Dedifferentiated amniotic fluid mesenchymal stem cell (primary cell): ENCODE results near the gene CTNNA2.
A peak's percentile ranks its signal among the peaks of the same experiment; 100 is the strongest.

ENCODE experiments used
- DNase-seq: peaks from one replicate; pipeline ENCODE4 v3.0.0-alpha.2; 2016; ENCODE audit errors: extremely low spot score

CTNNA2 gene

DNA sequence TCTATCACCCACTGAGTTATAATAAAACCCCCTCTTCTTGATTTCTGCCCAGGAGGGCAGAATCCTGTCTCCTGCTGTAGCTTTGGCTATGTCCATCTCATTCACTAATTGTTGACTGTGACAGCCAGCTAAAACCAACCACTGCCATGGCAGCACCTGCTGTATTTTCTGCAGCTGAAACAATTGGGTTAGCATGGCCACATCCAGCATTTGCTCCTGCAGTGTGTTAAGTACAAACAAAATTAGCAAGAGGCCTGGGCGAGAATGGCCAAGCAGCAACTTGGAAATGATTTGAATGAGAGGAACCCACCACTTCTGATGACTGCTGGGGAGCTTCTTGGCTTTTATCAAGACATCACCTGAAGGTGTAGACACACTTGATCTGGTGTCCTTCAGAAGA is 881.1 kb downstream of the CTNNA2 start:
- no peak for DNase-seq

DNA sequence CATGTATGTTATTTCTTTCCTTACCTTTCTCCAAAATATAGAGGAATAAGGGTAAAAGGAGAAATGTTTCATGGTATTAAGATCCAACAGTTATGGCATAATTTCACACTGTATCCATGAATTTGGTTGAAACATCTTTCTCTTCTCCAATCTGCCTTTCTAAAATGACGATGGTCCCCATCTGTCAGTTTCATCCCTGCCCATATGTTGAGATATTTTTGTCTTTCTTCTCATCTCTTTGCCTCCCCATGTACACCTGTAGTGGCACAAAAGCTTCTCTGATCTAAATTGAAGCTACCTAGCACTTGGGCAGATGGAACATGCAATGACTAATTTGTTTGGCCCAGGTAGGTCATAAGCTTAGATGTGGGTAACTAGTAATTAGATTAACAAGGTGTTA is 882.4 kb downstream of the CTNNA2 start:
- no peak for DNase-seq

DNA sequence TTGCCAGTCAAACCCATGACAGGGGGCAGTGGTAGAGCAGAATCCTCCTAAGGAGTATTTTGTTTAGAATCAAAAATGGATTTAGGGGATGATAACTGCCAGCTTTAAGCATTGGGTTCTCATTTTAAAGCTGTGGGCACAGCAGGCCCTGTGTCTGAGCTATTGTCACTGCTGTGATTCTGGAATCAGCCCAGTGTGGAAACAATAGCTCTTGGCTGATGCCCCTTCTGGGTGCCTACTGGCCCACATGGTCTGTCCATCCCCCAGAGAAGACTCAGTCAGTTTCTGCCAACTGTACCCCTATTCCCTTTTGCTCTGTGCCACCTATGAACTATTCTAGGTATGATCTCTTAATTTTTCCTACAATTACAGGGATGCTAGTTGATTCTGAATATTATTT is 883.4 kb downstream of the CTNNA2 start:
- no peak for DNase-seq

DNA sequence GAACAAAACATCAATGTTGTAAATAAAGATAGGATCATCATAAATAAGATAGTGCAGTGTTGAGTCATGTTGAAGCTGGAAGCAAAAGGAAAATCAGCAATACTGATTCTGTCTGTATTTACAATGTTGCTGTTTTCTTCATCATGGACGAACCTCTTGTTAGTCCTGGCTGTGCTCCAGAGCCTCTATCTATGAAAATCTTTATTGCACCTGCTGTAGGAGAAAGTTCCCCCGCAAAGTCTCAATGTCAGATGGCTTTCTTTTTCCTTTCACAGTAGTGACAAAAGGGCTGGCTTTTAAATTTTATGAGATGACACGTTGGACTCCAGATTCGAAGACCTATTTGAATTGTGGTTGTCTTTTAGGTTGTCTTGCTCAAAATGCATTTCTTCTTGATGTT is 890.2 kb downstream of the CTNNA2 start:
- no peak for DNase-seq

DNA sequence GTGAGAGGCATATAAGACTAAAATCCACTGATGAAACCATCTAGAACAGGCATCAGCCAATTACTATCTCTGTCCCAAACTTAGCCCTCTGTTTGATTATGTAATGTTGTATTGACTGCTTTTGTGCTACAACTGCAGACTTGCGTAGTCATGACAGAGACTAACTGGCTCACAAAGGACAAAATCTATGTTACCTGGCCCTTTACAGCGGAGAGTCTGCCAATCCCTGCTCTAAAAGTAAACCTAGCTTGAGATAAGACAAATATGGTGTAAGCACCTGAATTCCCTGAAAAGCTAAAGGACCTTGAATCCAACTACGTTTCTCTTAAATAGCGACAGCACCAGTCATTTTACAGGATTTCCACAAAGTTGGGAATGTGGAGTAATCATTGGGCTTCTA is 894.5 kb downstream of the CTNNA2 start:
- no peak for DNase-seq

DNA sequence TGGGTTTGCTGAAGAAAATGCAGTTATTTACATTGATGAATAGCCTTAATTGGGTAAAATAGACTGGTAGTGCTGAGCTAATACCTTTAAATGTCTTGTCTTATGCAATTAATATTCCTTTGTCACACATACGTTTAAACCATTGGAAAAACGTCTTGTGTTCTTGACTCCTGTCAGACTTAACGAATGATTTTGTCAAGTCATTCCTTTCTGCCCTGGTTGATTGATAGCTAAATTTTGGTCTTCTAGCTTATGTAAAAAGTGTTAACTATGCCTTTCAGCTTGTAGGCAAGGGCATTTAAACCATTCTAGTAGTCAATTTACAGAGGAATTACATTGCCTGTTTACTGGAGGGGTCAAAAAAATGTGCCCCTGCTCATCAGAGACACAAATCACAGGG is 897.5 kb downstream of the CTNNA2 start:
- DNase-seq: no peak

DNA sequence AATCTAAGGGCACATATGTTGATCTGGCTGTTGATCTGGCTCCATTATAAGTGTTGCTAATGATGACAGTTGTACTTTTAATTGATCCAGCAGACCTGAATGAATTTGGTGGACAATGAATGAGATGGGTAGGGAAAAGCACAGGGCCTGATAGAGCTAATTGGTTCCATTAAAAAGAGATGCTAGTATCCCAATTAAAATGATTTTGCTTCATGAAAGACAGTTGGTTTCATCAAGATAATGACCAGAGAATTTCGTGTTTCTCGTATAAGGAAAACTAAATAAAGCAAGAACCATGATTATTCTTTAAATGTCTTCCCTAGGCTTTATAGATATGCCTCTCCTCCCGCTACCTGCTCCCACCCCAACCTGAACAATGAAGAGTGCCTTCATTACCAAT is 900.3 kb downstream of the CTNNA2 start:
- no peak for DNase-seq

DNA sequence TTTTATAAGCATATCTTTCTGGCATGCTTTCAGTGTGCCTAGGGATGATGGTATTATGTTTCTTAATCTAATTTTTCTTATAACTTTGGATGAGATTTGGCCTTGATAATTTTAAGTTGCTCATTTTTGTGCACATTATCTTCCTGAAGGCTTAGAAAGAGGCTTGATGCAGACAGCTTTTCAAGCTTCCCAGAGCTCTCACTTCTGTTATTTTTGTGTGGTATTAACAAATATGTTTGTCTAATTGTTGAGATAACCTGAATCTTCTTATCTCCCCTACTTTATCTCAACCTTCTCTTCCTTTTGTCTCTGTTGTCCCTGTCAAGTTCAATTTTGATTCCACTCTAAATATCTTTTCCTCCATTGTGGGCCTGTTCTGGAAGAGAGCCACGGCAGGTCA is 904.9 kb downstream of the CTNNA2 start:
- no peak for DNase-seq

DNA sequence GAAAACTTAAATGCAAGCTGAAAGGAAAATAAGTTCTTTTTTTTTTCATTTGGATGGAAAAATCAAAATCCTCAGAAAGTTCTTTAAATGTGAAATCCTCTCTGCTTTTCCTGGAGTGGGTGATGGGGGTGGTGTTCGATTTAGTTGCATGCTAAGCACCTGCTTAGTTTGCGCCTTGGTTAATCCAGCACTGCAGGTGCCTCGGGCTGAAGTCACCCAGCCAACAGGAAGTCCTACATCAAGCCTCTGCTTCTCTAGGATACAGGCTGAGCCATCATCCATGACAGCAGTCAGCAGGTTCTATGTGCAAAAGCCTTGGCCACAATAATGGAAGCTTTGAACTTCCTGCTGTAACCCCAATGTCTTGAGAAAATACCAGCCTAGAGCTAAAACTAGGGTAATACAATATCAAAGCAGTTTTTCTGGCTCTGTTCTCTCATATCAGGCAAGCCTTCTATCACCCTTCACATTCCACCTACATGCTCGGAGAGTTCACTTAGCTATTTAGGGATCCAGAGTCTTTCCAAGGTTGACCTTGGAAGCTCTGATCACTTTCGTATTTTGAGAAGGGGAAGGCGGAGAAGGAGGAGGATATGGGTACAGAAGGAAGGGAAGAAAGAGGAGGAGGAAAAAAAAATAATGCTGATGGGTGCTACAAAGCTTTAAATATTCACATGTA is 907.8 kb downstream of the CTNNA2 start:
- DNase-seq: no peak

DNA sequence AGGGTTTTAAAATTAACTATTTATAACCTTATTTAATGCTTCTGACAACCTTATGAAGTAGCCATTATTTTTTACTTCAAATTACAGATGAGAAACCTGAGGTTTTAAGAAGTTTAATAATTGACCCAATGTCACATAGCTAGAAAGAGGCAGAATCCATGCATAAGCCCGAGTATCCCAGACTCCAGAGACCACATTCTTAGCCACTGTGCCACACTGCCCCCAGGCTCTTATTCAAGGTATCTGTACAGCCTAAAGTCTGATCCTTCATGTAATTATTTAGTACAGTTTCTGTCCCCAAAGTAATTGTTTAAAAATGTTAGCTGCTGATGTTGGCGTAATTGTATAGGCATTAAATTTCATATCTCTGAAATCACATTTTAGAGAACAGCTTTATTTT is 916.4 kb downstream of the CTNNA2 start:
- no peak for DNase-seq

DNA sequence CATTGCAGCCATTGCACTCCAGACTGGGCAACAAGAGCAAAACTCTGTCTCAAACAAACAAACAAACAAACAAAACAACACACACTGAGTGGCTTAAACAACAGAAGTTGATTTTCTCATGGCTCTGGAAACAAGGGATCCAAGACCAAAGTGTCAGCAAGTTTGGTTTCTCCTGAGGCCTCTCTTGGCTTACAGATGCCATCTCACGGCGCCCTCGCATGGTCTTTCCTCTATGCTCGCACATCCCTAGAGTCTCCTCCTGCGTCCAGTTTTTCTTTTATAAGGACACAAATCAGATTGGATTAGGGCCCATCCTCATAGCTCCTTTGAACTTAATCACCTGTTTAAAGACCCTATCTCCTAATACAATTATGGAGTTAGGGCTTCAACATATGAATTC is 925.1 kb downstream of the CTNNA2 start:
- no peak for DNase-seq

DNA sequence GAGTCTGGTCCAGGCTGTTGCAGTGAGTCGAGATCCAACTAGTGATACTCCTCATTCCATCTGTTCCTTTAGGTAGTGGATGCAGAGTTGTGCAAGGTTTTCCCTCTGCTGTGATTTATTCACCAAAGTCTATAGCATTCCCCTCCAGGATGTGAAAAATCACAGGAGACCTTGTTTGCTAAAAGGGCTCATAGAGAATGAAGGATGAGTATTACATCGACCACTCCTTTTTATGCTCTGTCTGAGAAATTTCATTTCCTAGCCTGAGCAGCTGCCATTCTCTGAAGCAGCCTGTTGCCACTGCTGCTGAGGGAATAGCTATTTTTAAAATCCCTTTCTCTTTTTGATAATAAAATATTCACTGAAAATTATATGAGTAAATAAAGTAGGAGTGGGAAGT is 925.8 kb downstream of the CTNNA2 start:
- no peak for DNase-seq

DNA sequence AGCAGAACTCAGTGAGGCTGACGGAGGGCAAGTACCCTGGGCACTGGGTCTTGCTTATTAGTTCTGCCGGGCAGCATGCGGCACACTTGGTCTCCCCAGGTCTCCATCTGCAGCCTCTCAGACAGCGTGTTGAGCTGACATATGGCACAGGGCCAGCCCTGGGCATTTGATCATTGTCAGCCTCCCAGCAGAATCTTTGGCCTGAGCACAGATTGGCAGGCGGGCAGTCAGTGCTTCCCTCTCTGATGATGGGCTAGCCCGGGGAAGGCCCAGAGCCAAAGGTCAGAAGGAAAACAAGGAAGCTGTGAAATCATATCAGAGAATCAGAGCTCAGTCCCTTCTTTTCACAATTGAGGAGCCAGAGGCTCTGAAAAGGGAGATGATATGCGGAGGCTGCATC is 941.8 kb downstream of the CTNNA2 start:
- DNase-seq: no peak

DNA sequence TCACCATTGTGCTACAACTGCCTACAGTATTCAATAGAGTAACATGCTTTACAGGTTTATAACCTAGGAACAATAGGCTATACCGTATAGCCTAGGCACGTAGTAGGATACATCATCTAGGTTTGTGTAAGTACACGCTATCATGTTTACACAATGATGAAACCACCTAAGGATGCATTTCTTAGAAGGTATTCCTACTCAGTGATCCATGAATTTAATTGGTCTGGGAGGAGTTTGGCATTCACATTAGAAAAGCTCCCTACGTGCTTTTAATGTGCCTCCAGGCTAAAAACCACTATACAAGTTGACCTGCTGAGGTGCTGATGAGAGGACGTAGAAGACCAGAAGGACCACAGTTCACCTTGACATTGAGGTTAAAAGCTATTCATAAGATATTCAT is 946.2 kb downstream of the CTNNA2 start:
- DNase-seq: no peak

DNA sequence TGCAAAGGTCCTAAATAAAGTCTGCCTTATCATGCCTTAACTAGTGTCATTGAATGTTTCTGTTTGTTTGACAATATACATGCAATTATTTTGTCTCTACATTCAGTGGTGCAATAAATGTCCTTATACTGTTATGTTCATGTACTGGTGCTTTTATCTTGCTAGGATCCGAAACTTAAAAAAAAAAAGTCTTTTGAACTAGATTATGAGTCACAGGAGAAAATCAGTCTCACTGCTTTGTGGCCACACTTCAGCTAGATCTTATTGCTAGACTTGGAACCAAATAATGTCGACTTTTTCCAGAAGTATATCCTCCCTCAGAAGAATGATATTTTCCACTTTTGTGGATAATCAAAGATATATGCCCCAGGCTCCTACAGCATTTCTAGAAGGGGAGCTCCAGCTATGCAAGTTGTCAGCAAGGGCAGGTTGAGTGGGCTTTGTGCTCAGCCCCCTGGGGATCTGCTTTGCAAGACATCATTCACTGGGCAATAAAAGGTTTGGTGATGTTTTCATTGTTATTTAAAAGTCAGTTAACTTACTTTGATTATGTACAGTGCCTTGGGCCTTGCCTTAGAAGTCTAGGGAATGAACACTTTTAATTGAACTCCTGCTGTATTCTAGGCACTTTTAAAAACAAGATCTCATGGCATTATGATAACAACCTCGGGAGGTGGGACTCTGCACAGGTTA is 948.8 kb downstream of the CTNNA2 start:
- no peak for DNase-seq

DNA sequence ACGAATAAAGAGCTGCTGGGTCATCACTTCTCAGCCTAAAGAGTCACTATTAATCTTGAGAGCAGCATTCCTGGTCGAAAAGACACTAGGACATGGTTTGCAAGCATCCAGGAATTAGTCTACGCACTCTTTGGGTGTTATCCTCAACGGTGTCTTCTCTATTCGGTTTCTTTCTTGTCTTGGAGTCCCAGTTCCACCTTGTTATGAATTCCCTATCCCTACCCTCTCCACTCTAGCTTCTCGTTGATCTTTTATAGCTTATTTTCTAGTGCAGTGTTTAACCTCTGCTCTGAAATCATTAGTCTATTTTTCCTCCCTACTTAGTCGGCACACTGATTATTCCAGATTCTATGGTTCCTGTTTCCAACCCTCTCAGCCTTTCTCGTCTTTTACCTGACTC is 949.8 kb downstream of the CTNNA2 start:
- DNase-seq: no peak

DNA sequence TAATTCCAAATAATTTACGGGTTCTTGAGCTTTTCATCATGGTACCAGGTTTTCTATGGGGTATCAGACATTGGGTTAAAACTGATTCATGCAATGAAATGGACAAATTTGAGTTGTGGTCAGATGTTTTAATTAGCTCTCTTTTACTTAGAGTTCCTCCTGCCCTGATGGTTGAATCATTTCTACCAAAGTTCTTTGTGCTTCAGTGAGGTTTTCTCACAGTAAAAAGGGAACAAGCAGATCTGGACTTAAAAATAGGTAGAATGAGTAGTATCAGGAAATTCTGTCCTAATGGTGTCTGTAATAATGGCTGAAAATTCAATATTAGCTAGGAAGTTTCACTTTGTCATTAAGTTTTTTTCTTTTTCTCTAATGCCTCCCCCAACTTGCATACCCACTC is 951.4 kb downstream of the CTNNA2 start:
- no peak for DNase-seq

DNA sequence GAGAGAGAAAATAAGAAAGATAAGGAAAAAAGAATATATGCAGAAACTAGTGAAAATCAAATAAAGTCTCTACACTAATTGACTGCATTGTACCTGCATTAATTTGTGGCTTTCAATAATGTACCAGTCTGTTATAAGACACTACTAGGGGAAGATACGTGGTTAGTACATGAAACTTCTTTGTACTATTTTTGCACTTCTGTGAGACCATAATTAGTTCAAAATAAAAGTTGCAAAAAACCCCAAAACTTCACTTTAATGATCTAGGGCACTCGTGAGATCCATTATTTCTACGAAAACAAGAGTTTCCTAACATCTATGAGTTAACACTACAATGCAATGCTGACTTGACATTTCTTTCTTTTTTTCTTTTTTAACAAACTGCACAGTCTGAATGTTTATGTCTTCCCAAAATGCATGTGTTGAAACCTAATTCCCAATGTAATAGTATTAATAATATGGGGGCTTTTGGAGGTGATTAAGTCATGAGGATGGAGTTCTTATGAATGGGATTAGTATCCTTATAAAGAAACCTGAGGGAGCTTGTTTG is 954.5 kb downstream of the CTNNA2 start:
- DNase-seq: no peak

DNA sequence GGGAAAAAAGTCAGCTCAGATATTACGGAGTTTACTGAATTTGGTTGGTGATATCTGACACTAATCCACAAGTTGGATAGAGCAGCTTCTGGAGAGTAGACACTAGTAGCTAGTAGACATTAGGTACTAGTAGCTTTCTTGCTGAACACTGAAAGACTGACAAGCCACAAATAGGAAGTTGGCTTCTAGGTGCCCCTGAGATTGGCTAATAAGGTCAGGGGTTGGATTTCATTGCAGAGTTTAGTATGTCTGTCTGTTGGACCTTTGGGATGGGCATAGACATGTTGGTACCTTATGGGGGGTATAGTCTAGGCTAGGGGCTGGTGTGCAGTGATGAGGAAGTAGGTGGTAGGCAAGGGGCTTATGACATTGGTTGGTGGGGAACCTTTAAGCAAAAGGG is 956.6 kb downstream of the CTNNA2 start:
- no peak for DNase-seq

DNA sequence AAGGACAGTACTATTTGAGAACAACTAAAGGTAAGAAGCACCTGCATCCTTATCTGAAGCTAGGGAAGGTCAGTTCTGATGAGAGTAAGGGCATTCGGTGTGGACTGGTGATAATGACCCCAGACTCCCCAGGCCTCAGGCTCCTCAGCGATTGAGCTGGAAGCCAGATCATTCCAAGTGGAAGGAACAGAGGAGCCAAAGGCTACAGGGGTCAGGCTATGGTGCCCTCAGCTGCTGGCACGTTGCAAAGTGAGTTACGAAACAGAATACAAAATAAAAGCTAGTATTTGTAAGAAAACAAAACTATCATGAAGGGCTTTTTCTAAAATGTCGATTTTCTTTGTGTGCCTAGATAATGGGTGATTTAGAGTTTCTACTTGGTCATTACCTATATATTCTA is 960.2 kb downstream of the CTNNA2 start:
- DNase-seq: no peak

DNA sequence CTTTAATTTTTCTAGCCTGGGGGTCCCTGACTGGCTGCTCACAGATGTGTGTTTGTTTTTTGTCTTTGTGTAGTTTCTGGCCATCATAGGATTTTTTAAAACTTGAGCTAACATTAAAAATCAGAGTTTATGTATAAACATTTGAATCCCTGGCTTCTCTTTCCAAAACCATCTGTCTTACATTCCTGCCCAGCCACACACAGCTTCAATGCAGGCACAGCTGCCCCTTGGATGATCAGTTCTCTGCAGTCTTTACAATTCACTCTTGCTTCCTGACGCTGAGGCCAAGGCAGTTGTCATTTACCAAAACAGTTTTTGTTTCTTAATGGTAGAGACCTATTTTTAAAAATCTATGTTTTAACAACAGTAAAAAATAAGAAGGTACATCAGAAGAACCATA is 960.9 kb downstream of the CTNNA2 start:
- DNase-seq: peak; percentile 19

DNA sequence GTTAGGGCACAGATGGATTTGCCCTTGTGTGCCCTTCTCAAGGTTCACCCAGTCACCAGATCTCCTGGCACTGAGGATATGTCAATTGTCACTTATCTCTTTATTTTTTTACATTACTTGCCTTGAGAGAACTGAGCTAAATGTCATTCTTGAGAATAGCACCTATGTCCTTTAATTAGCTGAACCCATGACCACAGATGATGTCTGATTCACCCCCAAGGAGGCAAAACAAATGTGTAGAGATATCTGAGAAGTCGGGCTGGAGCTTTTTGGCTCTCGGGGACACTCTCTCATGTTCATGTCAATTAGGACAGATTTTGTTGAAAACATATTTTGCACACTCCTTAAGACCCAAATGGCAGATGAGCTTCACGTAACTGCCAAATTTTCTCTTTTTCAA is 963.1 kb downstream of the CTNNA2 start:
- no peak for DNase-seq

DNA sequence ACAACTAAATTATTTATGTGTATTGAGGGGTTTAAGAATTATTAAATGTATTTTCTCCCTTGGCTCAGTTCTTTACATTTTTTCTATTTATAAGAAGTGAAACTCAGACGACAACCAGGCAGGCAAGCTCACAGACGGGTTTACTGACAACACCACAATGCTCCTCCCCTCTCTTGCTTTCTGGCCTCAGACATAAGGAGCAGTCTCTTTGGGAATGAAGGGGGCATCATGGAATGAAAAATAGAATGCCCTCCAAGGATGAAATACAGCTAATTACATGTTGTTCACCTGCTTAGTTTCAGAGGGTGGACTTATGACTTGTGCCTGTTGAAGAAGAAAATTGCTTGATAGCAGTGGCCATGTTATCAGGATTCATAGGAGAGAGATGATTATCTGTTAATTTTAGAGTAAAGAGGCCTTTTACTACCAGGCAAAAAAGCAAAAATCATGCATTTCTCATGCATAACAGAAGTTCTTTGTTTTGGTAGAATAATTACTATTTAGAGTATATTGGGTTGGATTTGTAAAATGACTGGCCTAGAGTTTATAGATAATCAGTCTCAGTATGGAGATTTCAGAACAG is 963.8 kb downstream of the CTNNA2 start:
- no peak for DNase-seq
